ENCODE data around the gene RARS2. TPM values are rescaled to one million over a fixed set of nuclear protein-coding genes. Genes with fewer than 3 reads are reported as not detected.
"Not testable (repeated sequence)": the region's sequence is repeated elsewhere in the genome, so short reads cannot be mapped to it uniquely, and the experiment has no call there.

The RARS2 gene
- total and polyA plus RNA-seq, 5 donors = 14.5 to 26.0 (median 20.2) TPM

GRCh38 chr6:87613018-87613417 is 23.2 kb upstream of the RARS2 start:
- H3K4me3 ChIP-seq (ENCODE audit: low read length); DNase-seq; intact Hi-C loops (cut with DNase I); H3K27me3 ChIP-seq (ENCODE audit: control insufficient read depth, insufficient read depth); H3K27ac ChIP-seq (ENCODE audit: low read length); H3K9me3 ChIP-seq (ENCODE audit: control insufficient read depth, low read length); ATAC-seq; H3K4me1 ChIP-seq (ENCODE audit: control insufficient read depth, insufficient read depth, low read length): not testable (repeated sequence)
- 100% methylated on average over 2 of the region's 2 CpGs for WGBS

- H3K27me3 ChIP-seq (ENCODE audit: control insufficient read depth, insufficient read depth) = no peaks in the 10 kb centered on the region
- intact Hi-C loops (cut with DNase I) = no loop called here
- H3K9me3 ChIP-seq (ENCODE audit: control insufficient read depth, low read length) = no peaks in the 10 kb centered on the region
- no peak for DNase-seq
- H3K27ac ChIP-seq (ENCODE audit: low read length) = no peak overlapping the region
- no peaks in the 10 kb centered on the region for H3K4me1 ChIP-seq (ENCODE audit: control insufficient read depth, insufficient read depth, low read length)
- H3K4me3 ChIP-seq (ENCODE audit: low read length) = no peak overlapping the region
- 97% methylated on average over 3 of the region's 3 CpGs for WGBS
- ATAC-seq = no peak
Observed at GRCh38 chr6:87608802-87609201, 19.0 kb upstream of the RARS2 start.

- H3K27ac ChIP-seq (ENCODE audit: low read length) = no peak overlapping the region
- no peaks in the 10 kb centered on the region for H3K4me1 ChIP-seq (ENCODE audit: control insufficient read depth, insufficient read depth, low read length)
- no peaks in the 10 kb centered on the region for H3K27me3 ChIP-seq (ENCODE audit: control insufficient read depth, insufficient read depth)
- intact Hi-C loops (cut with DNase I) = no loop called here
- DNase-seq (no peak), ATAC-seq (no peak)
- no peaks in the 10 kb centered on the region for H3K9me3 ChIP-seq (ENCODE audit: control insufficient read depth, low read length)
- WGBS = 82% methylated on average over 2 of the region's 2 CpGs
- no peak overlapping the region for H3K4me3 ChIP-seq (ENCODE audit: low read length)
Observed at GRCh38 chr6:87606199-87606598, 16.4 kb upstream of the RARS2 start.

GRCh38 chr6:87600576-87600975 is 10.8 kb upstream of the RARS2 start:
- intact Hi-C loops (cut with DNase I) = no loop called here
- WGBS = 82% methylated on average over 1 of the region's 1 CpG
- Histone ChIP-seq H3K4me3 (ENCODE audit: low read length) (no peak overlapping the region), H3K27me3 (ENCODE audit: control insufficient read depth, insufficient read depth) (no peaks in the 10 kb centered on the region), H3K9me3 (ENCODE audit: control insufficient read depth, low read length) (no peaks in the 10 kb centered on the region), H3K27ac (ENCODE audit: low read length) (no peak overlapping the region), H3K4me1 (ENCODE audit: control insufficient read depth, insufficient read depth, low read length) (no peaks in the 10 kb centered on the region)
- DNase-seq (no peak), ATAC-seq (no peak)

- intact Hi-C loops (cut with DNase I) = no loop called here
- DNase-seq (no peak), ATAC-seq (no peak)
- WGBS = 68% methylated on average over 4 of the region's 4 CpGs
- H3K9me3 ChIP-seq (ENCODE audit: control insufficient read depth, low read length) = no peaks in the 10 kb centered on the region
- peak overlapping the region; percentile 62 for H3K4me3 ChIP-seq (ENCODE audit: low read length)
- no peaks in the 10 kb centered on the region for H3K27me3 ChIP-seq (ENCODE audit: control insufficient read depth, insufficient read depth)
- no peaks in the 10 kb centered on the region for H3K4me1 ChIP-seq (ENCODE audit: control insufficient read depth, insufficient read depth, low read length)
- H3K27ac ChIP-seq (ENCODE audit: low read length) = no peak overlapping the region
Observed at GRCh38 chr6:87590990-87591389, 1.2 kb upstream of the RARS2 start.

GRCh38 chr6:87590417-87590880 is 662 bp upstream of the RARS2 start:
- DNase-seq = no peak
- H3K9me3 ChIP-seq (ENCODE audit: control insufficient read depth, low read length) = no peaks in the 10 kb centered on the region
- intact Hi-C loops (cut with DNase I) = no loop called here
- no peaks in the 10 kb centered on the region for H3K4me1 ChIP-seq (ENCODE audit: control insufficient read depth, insufficient read depth, low read length)
- H3K27me3 ChIP-seq (ENCODE audit: control insufficient read depth, insufficient read depth) = no peaks in the 10 kb centered on the region
- peak overlapping the region; percentile 25 for H3K27ac ChIP-seq (ENCODE audit: low read length)
- ATAC-seq = no peak
- WGBS = 4% methylated on average over 11 of the region's 11 CpGs
- H3K4me3 ChIP-seq (ENCODE audit: low read length) = peak overlapping the region; percentile 62

- DNase-seq (no peak), ATAC-seq (no peak)
- no peaks in the 10 kb centered on the region for H3K27me3 ChIP-seq (ENCODE audit: control insufficient read depth, insufficient read depth)
- 27% methylated on average over 10 of the region's 10 CpGs for WGBS
- peak overlapping the region; percentile 62 for H3K4me3 ChIP-seq (ENCODE audit: low read length)
- no peaks in the 10 kb centered on the region for H3K9me3 ChIP-seq (ENCODE audit: control insufficient read depth, low read length)
- H3K27ac ChIP-seq (ENCODE audit: low read length) = no peak overlapping the region
- H3K4me1 ChIP-seq (ENCODE audit: control insufficient read depth, insufficient read depth, low read length) = no peaks in the 10 kb centered on the region
- intact Hi-C loops (cut with DNase I) = no loop called here
Observed at GRCh38 chr6:87588756-87589407, 905 bp downstream of the RARS2 start.

- WGBS = 94% methylated on average over 8 of the region's 8 CpGs
- Histone ChIP-seq H3K4me3 (ENCODE audit: low read length) (no peak overlapping the region), H3K27ac (ENCODE audit: low read length) (no peak overlapping the region), H3K4me1 (ENCODE audit: control insufficient read depth, insufficient read depth, low read length) (no peaks in the 10 kb centered on the region), H3K9me3 (ENCODE audit: control insufficient read depth, low read length) (no peaks in the 10 kb centered on the region), H3K27me3 (ENCODE audit: control insufficient read depth, insufficient read depth) (no peaks in the 10 kb centered on the region)
- no peak for ATAC-seq
- no peak for DNase-seq
- intact Hi-C loops (cut with DNase I) = no loop called here
Observed at GRCh38 chr6:87586371-87587077, 3.3 kb downstream of the RARS2 start.

- DNase-seq = no peak
- no peak overlapping the region for H3K4me3 ChIP-seq (ENCODE audit: low read length)
- no peaks in the 10 kb centered on the region for H3K4me1 ChIP-seq (ENCODE audit: control insufficient read depth, insufficient read depth, low read length)
- H3K27ac ChIP-seq (ENCODE audit: low read length) = no peak overlapping the region
- no peaks in the 10 kb centered on the region for H3K9me3 ChIP-seq (ENCODE audit: control insufficient read depth, low read length)
- 85% methylated on average over 4 of the region's 4 CpGs for WGBS
- ATAC-seq = no peak
- H3K27me3 ChIP-seq (ENCODE audit: control insufficient read depth, insufficient read depth) = no peaks in the 10 kb centered on the region
- intact Hi-C loops (cut with DNase I) = no loop called here
Observed at GRCh38 chr6:87583822-87584221, 6.0 kb downstream of the RARS2 start.

- Histone ChIP-seq H3K9me3 (ENCODE audit: control insufficient read depth, low read length) (no peaks in the 10 kb centered on the region), H3K27ac (ENCODE audit: low read length) (no peak overlapping the region), H3K27me3 (ENCODE audit: control insufficient read depth, insufficient read depth) (no peaks in the 10 kb centered on the region), H3K4me3 (ENCODE audit: low read length) (no peak overlapping the region), H3K4me1 (ENCODE audit: control insufficient read depth, insufficient read depth, low read length) (no peaks in the 10 kb centered on the region)
- no peak for DNase-seq
- no peak for ATAC-seq
- intact Hi-C loops (cut with DNase I) = no loop called here
- WGBS = 76% methylated on average over 2 of the region's 2 CpGs
Observed at GRCh38 chr6:87575423-87575822, 14.4 kb downstream of the RARS2 start.

GRCh38 chr6:87574237-87574804 is 15.5 kb downstream of the RARS2 start:
- no peak overlapping the region for H3K4me3 ChIP-seq (ENCODE audit: low read length)
- 51% methylated on average over 2 of the region's 2 CpGs for WGBS
- no peak overlapping the region for H3K27ac ChIP-seq (ENCODE audit: low read length)
- H3K4me1 ChIP-seq (ENCODE audit: control insufficient read depth, insufficient read depth, low read length) = no peaks in the 10 kb centered on the region
- intact Hi-C loops (cut with DNase I) = no loop called here
- no peaks in the 10 kb centered on the region for H3K9me3 ChIP-seq (ENCODE audit: control insufficient read depth, low read length)
- no peaks in the 10 kb centered on the region for H3K27me3 ChIP-seq (ENCODE audit: control insufficient read depth, insufficient read depth)
- ATAC-seq (no peak), DNase-seq (no peak)
